HEK293 (cell line): ENCODE results near the gene PFDN1.

Experiments used
- BCL6B ChIP-seq: fragments of 450-650 bp; formaldehyde crosslinking; IDR thresholded peaks from 2 replicates; pipeline ENCODE4 v1.5.1; 2017; ENCODE audit warnings: missing biosample characterization, missing genetic modification characterization
- GLI2 ChIP-seq: fragments of 450-650 bp; formaldehyde crosslinking; IDR thresholded peaks from 2 replicates; pipeline ENCODE4; 2017; ENCODE audit warnings: missing biosample characterization, missing genetic modification characterization, low read depth, borderline replicate concordance
- GLI4 ChIP-seq: fragments of 450-650 bp; formaldehyde crosslinking; IDR thresholded peaks from 2 replicates; pipeline ENCODE4 v1.5.1; 2016; ENCODE audit warnings: missing biosample characterization, missing genetic modification characterization
- IKZF3 ChIP-seq: fragments of 450-650 bp; IDR thresholded peaks from 2 replicates; pipeline ENCODE4 v1.5.0; 2018; ENCODE audit warnings: missing biosample characterization, mild to moderate bottlenecking, missing genetic modification characterization, moderate library complexity
- KLF10 ChIP-seq: fragments of 450-650 bp; IDR thresholded peaks from 2 replicates; pipeline ENCODE4 v1.5.1; 2018; ENCODE audit warnings: missing biosample characterization, mild to moderate bottlenecking, missing genetic modification characterization
- PRDM4 ChIP-seq: fragments of 450-650 bp; formaldehyde crosslinking; IDR thresholded peaks from 2 replicates; pipeline ENCODE4 v1.5.1; 2017; ENCODE audit warnings: missing biosample characterization, missing genetic modification characterization
- RBAK ChIP-seq: fragments of 450-650 bp; formaldehyde crosslinking; IDR thresholded peaks from 2 replicates; pipeline ENCODE4 v1.5.1; 2016; ENCODE audit warnings: missing biosample characterization, missing genetic modification characterization
- SCRT1 ChIP-seq: fragments of 450-650 bp; formaldehyde crosslinking; IDR thresholded peaks from 2 replicates; pipeline ENCODE4 v1.5.1; 2016; ENCODE audit warnings: missing biosample characterization, missing genetic modification characterization, borderline replicate concordance
- SETDB1 ChIP-seq: IDR thresholded peaks from one replicate; pipeline ENCODE4 v1.6.1; 2017; ENCODE audit warnings: mild to moderate bottlenecking, low read length, moderate library complexity, mixed read lengths; ENCODE audit not compliant: insufficient read length
- TSHZ1 ChIP-seq: fragments of 450-650 bp; formaldehyde crosslinking; IDR thresholded peaks from 2 replicates; pipeline ENCODE4 v1.5.1; 2016; ENCODE audit warnings: missing biosample characterization, missing genetic modification characterization, borderline replicate concordance
- WT1 ChIP-seq: fragments of 450-650 bp; formaldehyde crosslinking; IDR thresholded peaks from 2 replicates; pipeline ENCODE4 v1.5.1; 2016; ENCODE audit warnings: missing biosample characterization, missing genetic modification characterization
- ZBTB7A ChIP-seq: fragments of 450-650 bp; formaldehyde crosslinking; IDR thresholded peaks from 2 replicates; pipeline ENCODE4 v1.5.1; 2016; ENCODE audit warnings: low read depth, missing biosample characterization, missing genetic modification characterization
- ZFP3 ChIP-seq: fragments of 450-650 bp; formaldehyde crosslinking; IDR thresholded peaks from 2 replicates; pipeline ENCODE4 v1.5.1; 2016; ENCODE audit warnings: low read depth, missing biosample characterization, missing genetic modification characterization
- ZNF114 ChIP-seq: fragments of 450-650 bp; formaldehyde crosslinking; IDR thresholded peaks from 2 replicates; pipeline ENCODE4 v1.5.0; 2017; ENCODE audit warnings: missing biosample characterization, missing genetic modification characterization
- ZNF2 ChIP-seq: fragments of 450-650 bp; formaldehyde crosslinking; IDR thresholded peaks from 2 replicates; pipeline ENCODE4 v1.5.1; 2016; ENCODE audit warnings: missing biosample characterization, missing genetic modification characterization
- ZNF214 ChIP-seq: fragments of 450-650 bp; formaldehyde crosslinking; IDR thresholded peaks from 2 replicates; pipeline ENCODE4 v1.5.1; 2017; ENCODE audit warnings: missing biosample characterization, mild to moderate bottlenecking, missing genetic modification characterization, borderline replicate concordance
- ZNF221 ChIP-seq: fragments of 450-650 bp; formaldehyde crosslinking; IDR thresholded peaks from 2 replicates; pipeline ENCODE4 v1.5.1; 2017; ENCODE audit warnings: missing biosample characterization, missing genetic modification characterization, borderline replicate concordance
- ZNF341 ChIP-seq: fragments of 450-650 bp; formaldehyde crosslinking; IDR thresholded peaks from 2 replicates; pipeline ENCODE4; 2016; ENCODE audit warnings: low read depth, missing biosample characterization, missing genetic modification characterization
- ZNF391 ChIP-seq: fragments of 450-650 bp; formaldehyde crosslinking; IDR thresholded peaks from 2 replicates; pipeline ENCODE4 v1.5.1; 2016; ENCODE audit warnings: low read depth, missing biosample characterization, missing genetic modification characterization, borderline replicate concordance
- ZNF423 ChIP-seq: fragments of 450-650 bp; formaldehyde crosslinking; IDR thresholded peaks from 2 replicates; pipeline ENCODE4 v1.5.1; 2016; ENCODE audit warnings: missing biosample characterization, missing genetic modification characterization
- ZNF510 ChIP-seq: fragments of 450-650 bp; formaldehyde crosslinking; IDR thresholded peaks from 2 replicates; pipeline ENCODE4 v1.5.1; 2018; ENCODE audit warnings: mild to moderate bottlenecking, missing genetic modification characterization, missing biosample characterization; ENCODE audit not compliant: insufficient replicate concordance
- ZNF549 ChIP-seq: fragments of 450-650 bp; IDR thresholded peaks from 2 replicates; pipeline ENCODE4 v1.5.1; 2018; ENCODE audit warnings: missing biosample characterization, missing genetic modification characterization, mild to moderate bottlenecking, inconsistent platforms, moderate library complexity
- ZNF555 ChIP-seq: fragments of 450-650 bp; formaldehyde crosslinking; conservative IDR thresholded peaks from 2 replicates; pipeline ENCODE4 v1.5.1; 2017; ENCODE audit warnings: missing biosample characterization, mild to moderate bottlenecking, missing genetic modification characterization, inconsistent platforms
- ZNF558 ChIP-seq: fragments of 450-650 bp; formaldehyde crosslinking; IDR thresholded peaks from 2 replicates; pipeline ENCODE4 v1.5.1; 2016; ENCODE audit warnings: missing biosample characterization, missing genetic modification characterization
- ZNF585B ChIP-seq: fragments of 450-650 bp; formaldehyde crosslinking; IDR thresholded peaks from 2 replicates; pipeline ENCODE4 v1.5.1; 2016; ENCODE audit warnings: missing biosample characterization, missing genetic modification characterization
- ZNF670 ChIP-seq: fragments of 450-650 bp; formaldehyde crosslinking; IDR thresholded peaks from 2 replicates; pipeline ENCODE4 v1.5.1; 2016; ENCODE audit warnings: missing biosample characterization, missing genetic modification characterization, low read depth
- ZNF777 ChIP-seq: fragments of 450-650 bp; formaldehyde crosslinking; IDR thresholded peaks from 2 replicates; pipeline ENCODE4 v1.5.1; 2017; ENCODE audit warnings: missing biosample characterization, missing genetic modification characterization, borderline replicate concordance
- ZNF785 ChIP-seq: fragments of 450-650 bp; formaldehyde crosslinking; IDR thresholded peaks from 2 replicates; pipeline ENCODE4 v1.5.1; 2016; ENCODE audit warnings: missing biosample characterization, missing genetic modification characterization
- ZNF837 ChIP-seq: fragments of 450-650 bp; formaldehyde crosslinking; IDR thresholded peaks from 2 replicates; pipeline ENCODE4 v1.5.1; 2016; ENCODE audit warnings: missing biosample characterization, missing genetic modification characterization
- ZSCAN4 ChIP-seq: fragments of 450-650 bp; formaldehyde crosslinking; IDR thresholded peaks from 2 replicates; pipeline ENCODE4 v1.5.1; 2017; ENCODE audit warnings: missing biosample characterization, missing genetic modification characterization
- ZSCAN5A ChIP-seq: fragments of 450-650 bp; formaldehyde crosslinking; IDR thresholded peaks from 2 replicates; pipeline ENCODE4 v1.5.1; 2016; ENCODE audit warnings: missing biosample characterization, missing genetic modification characterization
- ZXDB ChIP-seq: fragments of 450-650 bp; formaldehyde crosslinking; IDR thresholded peaks from 2 replicates; pipeline ENCODE4 v1.5.1; 2016; ENCODE audit warnings: missing biosample characterization, missing genetic modification characterization

Gene PFDN1

GRCh38 chr5:140299056-140299455 lies 3.8 kb downstream of the PFDN1 start (continued):
- TF ChIP-seq ZSCAN4: no peak
- no peak for TF ChIP-seq ZNF777 (tag by site-specific recombination)
- TF ChIP-seq ZNF837 (tag by site-specific recombination): no peak
- peak; percentile 67; the same call in 1 of the 2 replicates for TF ChIP-seq ZNF2
- no peak for TF ChIP-seq PRDM4 (tag by site-specific recombination)
- peak; percentile 24; the same call in 1 of the 2 replicates for TF ChIP-seq ZXDB (tag by site-specific recombination)
- TF ChIP-seq ZNF555: no peak
- TF ChIP-seq SETDB1: no peak
- no peak for TF ChIP-seq BCL6B (tag by site-specific recombination)
- no peak for TF ChIP-seq SCRT1
- no peak for TF ChIP-seq ZNF558 (tag by site-specific recombination)
- no peak for TF ChIP-seq ZNF785 (tag by site-specific recombination)
- TF ChIP-seq ZBTB7A: no peak
- no peak for TF ChIP-seq RBAK (tag by site-specific recombination)
- TF ChIP-seq ZNF549 (tag by site-specific recombination): no peak
- 0 out of 2 replicates have a peak, but pooled peaks have one; percentile 12 for TF ChIP-seq GLI2 (tag by site-specific recombination)
- TF ChIP-seq ZNF214 (tag by site-specific recombination): no peak
- peak; percentile 21; the same call in 1 of the 2 replicates for TF ChIP-seq KLF10
- TF ChIP-seq ZNF341 (tag by site-specific recombination): no peak
- no peak for TF ChIP-seq ZNF221 (tag by site-specific recombination)
- TF ChIP-seq ZNF391 (tag by site-specific recombination): no peak
- no peak for TF ChIP-seq ZFP3 (tag by site-specific recombination)
- no peak for TF ChIP-seq IKZF3 (tag by site-specific recombination)
- TF ChIP-seq ZSCAN5A (tag by site-specific recombination): no peak
- no peak for TF ChIP-seq TSHZ1
- no peak for TF ChIP-seq ZNF423 (tag by site-specific recombination)
- TF ChIP-seq WT1 (tag by site-specific recombination): peak; percentile 53
- TF ChIP-seq ZNF670 (tag by site-specific recombination): no peak
- TF ChIP-seq ZNF510 (tag by site-specific recombination): no peak
- no peak for TF ChIP-seq ZNF114 (tag by site-specific recombination)
- TF ChIP-seq ZNF585B (tag by site-specific recombination): no peak
- TF ChIP-seq GLI4: no peak
